ENCODE results near the gene ZNF337. TPM values are rescaled to one million over a fixed set of nuclear protein-coding genes. Genes with fewer than 3 reads are reported as not detected.

The ZNF337 gene
- total and polyA plus RNA-seq, 2 experiments from 2014 or later: 6.6 to 11.3 TPM

DNA sequence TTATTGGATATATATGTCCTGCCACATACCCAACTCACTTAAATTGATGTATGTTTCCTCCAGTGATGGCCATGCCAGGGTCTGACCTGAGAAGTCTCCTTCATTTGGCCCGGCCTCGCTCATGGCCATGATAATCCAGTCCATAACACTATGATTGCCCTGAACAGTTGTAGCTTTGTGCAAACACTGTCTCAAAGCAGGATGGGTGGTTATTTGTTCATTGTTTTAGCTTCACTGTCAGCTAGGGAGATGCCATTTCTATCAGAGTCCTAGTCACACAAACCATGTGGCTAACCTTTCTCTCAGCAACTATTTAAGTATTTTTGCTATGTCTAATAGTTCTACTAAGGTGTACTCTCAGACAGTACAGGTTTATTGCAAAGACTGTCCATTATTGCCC, 47.6 kb upstream of the ZNF337 start:
- H2AFZ ChIP-seq: no peak overlapping the region
- H3K79me2 ChIP-seq: no peaks in the 10 kb centered on the region
- TF ChIP-seq EZH2 (IDR thresholded peaks at IDR 0.05; ENCODE audit: borderline replicate concordance) (no peak), EZH2phosphoT487 (IDR thresholded peaks at IDR 0.05; ENCODE audit: low read depth, severe bottlenecking, unreplicated experiment) (no peak)
- 94% methylated on average over 2 of the region's 2 CpGs for WGBS (ENCODE audit: low lambda C conversion rate, missing lambda C conversion rate)
- H3K27ac ChIP-seq: no peak overlapping the region
- no peaks in the 10 kb centered on the region for H4K20me1 ChIP-seq (ENCODE audit: insufficient read depth, poor library complexity, severe bottlenecking)
- H3K9me3 ChIP-seq (ENCODE audit: low read depth): no peaks in the 10 kb centered on the region
- H3K4me1 ChIP-seq (ENCODE audit: insufficient read depth): no peaks in the 10 kb centered on the region
- no peak overlapping the region for H3K4me3 ChIP-seq
- H3K36me3 ChIP-seq (replicated peaks; ENCODE audit: insufficient read depth, low read depth): no peaks in the 10 kb centered on the region
- H3K27me3 ChIP-seq: no peaks in the 10 kb centered on the region
- H3K4me2 ChIP-seq: no peak overlapping the region
- no peaks in the 10 kb centered on the region for H3K9me2 ChIP-seq (replicated peaks; ENCODE audit: insufficient read depth)
- no peak for DNase-seq (ENCODE audit: low spot score)

DNA sequence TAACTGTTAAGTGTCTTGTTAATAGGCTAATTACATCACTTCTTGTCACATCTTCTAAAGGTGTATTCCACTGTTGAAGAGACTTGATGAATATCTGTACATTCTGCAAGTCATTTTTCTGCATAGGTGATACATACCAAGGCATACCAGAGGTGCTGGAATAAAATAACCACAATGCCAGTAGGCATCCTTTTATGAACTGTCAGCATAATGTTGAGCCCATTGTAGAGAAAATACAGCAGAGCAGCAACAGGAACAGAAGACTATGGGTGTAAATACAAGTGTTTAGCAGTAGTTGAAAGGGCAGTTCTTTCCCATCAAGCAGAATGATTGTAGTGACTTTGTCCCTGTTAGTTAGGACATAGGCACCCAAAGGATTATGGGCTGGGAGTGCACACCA, 44.4 kb upstream of the ZNF337 start:
- H3K4me3 ChIP-seq: no peak overlapping the region
- H3K27ac ChIP-seq: no peak overlapping the region
- H3K4me1 ChIP-seq (ENCODE audit: insufficient read depth): no peaks in the 10 kb centered on the region
- H3K9me2 ChIP-seq (replicated peaks; ENCODE audit: insufficient read depth): no peaks in the 10 kb centered on the region
- no peaks in the 10 kb centered on the region for H3K27me3 ChIP-seq
- no peak overlapping the region for H2AFZ ChIP-seq
- H3K9me3 ChIP-seq (ENCODE audit: low read depth): no peaks in the 10 kb centered on the region
- H3K4me2 ChIP-seq: no peak overlapping the region
- H3K79me2 ChIP-seq: no peaks in the 10 kb centered on the region
- TF ChIP-seq, protein P1, sequence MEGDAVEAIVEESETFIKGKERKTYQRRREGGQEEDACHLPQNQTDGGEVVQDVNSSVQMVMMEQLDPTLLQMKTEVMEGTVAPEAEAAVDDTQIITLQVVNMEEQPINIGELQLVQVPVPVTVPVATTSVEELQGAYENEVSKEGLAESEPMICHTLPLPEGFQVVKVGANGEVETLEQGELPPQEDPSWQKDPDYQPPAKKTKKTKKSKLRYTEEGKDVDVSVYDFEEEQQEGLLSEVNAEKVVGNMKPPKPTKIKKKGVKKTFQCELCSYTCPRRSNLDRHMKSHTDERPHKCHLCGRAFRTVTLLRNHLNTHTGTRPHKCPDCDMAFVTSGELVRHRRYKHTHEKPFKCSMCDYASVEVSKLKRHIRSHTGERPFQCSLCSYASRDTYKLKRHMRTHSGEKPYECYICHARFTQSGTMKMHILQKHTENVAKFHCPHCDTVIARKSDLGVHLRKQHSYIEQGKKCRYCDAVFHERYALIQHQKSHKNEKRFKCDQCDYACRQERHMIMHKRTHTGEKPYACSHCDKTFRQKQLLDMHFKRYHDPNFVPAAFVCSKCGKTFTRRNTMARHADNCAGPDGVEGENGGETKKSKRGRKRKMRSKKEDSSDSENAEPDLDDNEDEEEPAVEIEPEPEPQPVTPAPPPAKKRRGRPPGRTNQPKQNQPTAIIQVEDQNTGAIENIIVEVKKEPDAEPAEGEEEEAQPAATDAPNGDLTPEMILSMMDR (IDR thresholded peaks at IDR 0.05; ENCODE audit: poor library complexity): no peak
- TF ChIP-seq EZH2phosphoT487 (IDR thresholded peaks at IDR 0.05; ENCODE audit: low read depth, severe bottlenecking, unreplicated experiment) (no peak), EZH2 (IDR thresholded peaks at IDR 0.05; ENCODE audit: borderline replicate concordance) (no peak)
- no peaks in the 10 kb centered on the region for H4K20me1 ChIP-seq (ENCODE audit: insufficient read depth, poor library complexity, severe bottlenecking)
- no peaks in the 10 kb centered on the region for H3K36me3 ChIP-seq (replicated peaks; ENCODE audit: insufficient read depth, low read depth)
- no peak for DNase-seq (ENCODE audit: low spot score)

DNA sequence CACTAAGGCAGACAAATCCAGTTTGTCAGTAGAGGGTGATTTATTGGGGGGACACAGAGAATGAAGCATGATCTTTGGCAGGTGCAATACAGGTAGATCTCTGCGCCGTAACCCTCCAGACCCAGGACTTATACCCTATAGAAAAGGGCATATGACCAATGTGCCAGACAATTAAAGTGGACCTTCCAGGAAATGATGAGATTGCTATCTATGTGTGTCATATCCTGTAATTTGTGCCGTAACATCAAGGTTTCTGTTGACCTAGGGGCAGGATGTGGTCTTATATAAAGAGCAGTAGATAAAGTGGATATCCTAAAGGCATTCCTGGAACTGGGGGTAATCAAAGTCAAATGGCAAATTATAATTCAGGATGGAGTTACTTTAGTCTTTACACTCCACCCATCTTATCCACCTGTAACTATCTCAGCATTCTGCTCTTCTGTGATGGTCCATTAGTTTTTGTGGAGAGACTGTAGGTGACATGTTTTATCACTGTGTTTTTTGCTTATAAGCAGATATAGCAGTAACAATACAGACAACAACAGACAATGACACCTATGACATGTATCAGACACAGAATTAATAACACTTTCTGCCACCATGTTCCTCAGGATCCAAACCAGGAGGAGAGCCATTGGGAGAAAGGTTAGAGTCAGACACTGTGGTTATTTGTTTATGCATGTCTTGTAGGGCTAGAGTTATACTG, 43.1 kb upstream of the ZNF337 start:
- H3K79me2 ChIP-seq: no peaks in the 10 kb centered on the region
- no peak overlapping the region for H3K4me3 ChIP-seq
- WGBS (ENCODE audit: low lambda C conversion rate, missing lambda C conversion rate): 91% methylated on average over 3 of the region's 3 CpGs
- no peaks in the 10 kb centered on the region for H3K36me3 ChIP-seq (replicated peaks; ENCODE audit: insufficient read depth, low read depth)
- no peaks in the 10 kb centered on the region for H3K4me1 ChIP-seq (ENCODE audit: insufficient read depth)
- no peak for DNase-seq (ENCODE audit: low spot score)
- no peaks in the 10 kb centered on the region for H3K9me3 ChIP-seq (ENCODE audit: low read depth)
- H3K27ac ChIP-seq: no peak overlapping the region
- H3K4me2 ChIP-seq: no peak overlapping the region
- TF ChIP-seq EZH2phosphoT487 (IDR thresholded peaks at IDR 0.05; ENCODE audit: low read depth, severe bottlenecking, unreplicated experiment) (no peak), EZH2 (IDR thresholded peaks at IDR 0.05; ENCODE audit: borderline replicate concordance) (no peak)
- TF ChIP-seq, protein P1 (IDR thresholded peaks at IDR 0.05; ENCODE audit: poor library complexity): no peak
- no peaks in the 10 kb centered on the region for H4K20me1 ChIP-seq (ENCODE audit: insufficient read depth, poor library complexity, severe bottlenecking)
- H3K9me2 ChIP-seq (replicated peaks; ENCODE audit: insufficient read depth): no peaks in the 10 kb centered on the region
- H2AFZ ChIP-seq: no peak overlapping the region
- H3K27me3 ChIP-seq: no peaks in the 10 kb centered on the region

DNA sequence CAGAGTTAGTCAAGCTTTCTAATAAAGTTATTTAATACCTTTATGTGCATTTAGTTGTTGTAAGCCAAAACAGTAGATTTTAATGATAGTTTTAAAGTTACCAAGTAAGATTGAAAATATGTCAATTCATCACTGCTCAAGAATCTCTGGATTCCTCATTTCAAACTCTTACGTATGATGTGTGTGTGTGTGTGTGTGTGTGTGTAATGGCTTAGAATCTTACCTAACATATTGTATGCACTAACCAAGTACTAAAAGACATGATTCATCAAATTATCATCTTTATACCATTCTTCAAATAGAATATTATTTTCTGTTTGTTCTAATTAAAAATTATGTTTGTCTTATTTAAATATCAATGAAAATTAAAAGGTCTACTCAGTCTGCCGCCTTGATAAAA, 41.5 kb upstream of the ZNF337 start:
- no peak for DNase-seq (ENCODE audit: low spot score)

More for the DNA sequence above, 41.5 kb upstream of the ZNF337 start:
- Histone ChIP-seq H3K9me2 (replicated peaks; ENCODE audit: insufficient read depth) (no peaks in the 10 kb centered on the region), H3K4me2 (no peak overlapping the region), H3K27ac (no peak overlapping the region), H3K79me2 (no peaks in the 10 kb centered on the region), H3K27me3 (no peaks in the 10 kb centered on the region), H3K36me3 (replicated peaks; ENCODE audit: insufficient read depth, low read depth) (no peaks in the 10 kb centered on the region), H2AFZ (no peak overlapping the region), H3K4me1 (ENCODE audit: insufficient read depth) (no peaks in the 10 kb centered on the region), H3K4me3 (no peak overlapping the region), H4K20me1 (ENCODE audit: insufficient read depth, poor library complexity, severe bottlenecking) (no peaks in the 10 kb centered on the region), H3K9me3 (ENCODE audit: low read depth) (no peaks in the 10 kb centered on the region)
- WGBS (ENCODE audit: low lambda C conversion rate, missing lambda C conversion rate): 97% methylated on average over 2 of the region's 2 CpGs
- TF ChIP-seq EZH2phosphoT487 (IDR thresholded peaks at IDR 0.05; ENCODE audit: low read depth, severe bottlenecking, unreplicated experiment) (no peak), EZH2 (IDR thresholded peaks at IDR 0.05; ENCODE audit: borderline replicate concordance) (no peak)
- TF ChIP-seq, protein P1 (IDR thresholded peaks at IDR 0.05; ENCODE audit: poor library complexity): no peak

All from hepatocyte (in vitro differentiated cells).